GM18508 (cell line): ENCODE data around the gene AGFG1.

Experiments
- ATAC-seq: cut with Tn5 transposase; IDR thresholded peaks from one replicate; pipeline ENCODE4 v1.9.1; 2021; ENCODE audit warnings: moderate number of reproducible peaks; ENCODE audit not compliant: insufficient read depth, unreplicated experiment

Gene AGFG1

GRCh38 chr2:227461811-227462461 lies 10.0 kb upstream of the AGFG1 start:
- ATAC-seq = peak; percentile 1

GRCh38 chr2:227462462-227462951 lies 9.4 kb upstream of the AGFG1 start:
- ATAC-seq = peak; percentile 55

- ATAC-seq = peak; percentile 1
Measured at GRCh38 chr2:227462972-227463931, 8.7 kb upstream of the AGFG1 start.

DNA sequence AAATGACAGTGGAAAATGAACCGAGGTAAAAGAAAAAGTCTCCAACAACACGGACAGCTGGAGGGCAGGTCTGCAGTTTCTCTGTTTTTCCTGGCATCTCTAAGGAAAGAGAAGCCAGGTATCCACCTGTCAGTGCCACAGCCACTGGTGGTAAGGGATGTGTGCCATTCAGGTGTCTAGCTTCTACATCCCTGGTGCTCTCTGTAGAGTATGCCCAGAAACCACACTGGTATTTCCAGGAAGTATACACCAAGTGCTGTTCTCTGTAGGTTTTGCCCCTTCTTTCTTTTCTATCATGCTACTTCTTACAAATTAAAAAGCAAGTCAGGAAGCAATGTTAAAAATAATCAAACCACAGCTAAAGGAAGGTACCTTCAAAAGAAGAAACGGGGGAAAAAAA lies 7.6 kb upstream of the AGFG1 start:
- no peak for ATAC-seq

DNA sequence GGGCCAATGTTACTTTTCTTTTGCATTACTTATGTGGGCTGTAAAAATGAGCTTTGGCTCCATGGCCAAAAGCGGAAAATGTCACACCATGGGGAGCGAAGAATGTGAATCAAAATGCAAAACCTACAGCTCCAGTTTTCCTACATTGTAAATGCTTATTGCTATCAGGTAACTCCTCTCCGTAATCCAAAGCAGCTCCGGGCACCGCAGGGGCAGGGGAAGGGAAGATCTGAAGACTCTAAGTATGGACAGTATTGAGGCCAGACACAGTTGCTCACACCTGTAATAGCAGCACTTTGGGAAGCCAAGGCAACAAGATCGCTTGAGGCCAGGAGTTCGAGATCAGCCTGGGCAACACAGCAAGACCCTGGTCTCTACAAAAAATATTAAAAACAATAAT lies 7.1 kb upstream of the AGFG1 start:
- ATAC-seq = no peak

GRCh38 chr2:227466887-227467600 lies 4.9 kb upstream of the AGFG1 start:
- ATAC-seq = no peak

GRCh38 chr2:227471412-227471811 lies 544 bp upstream of the AGFG1 start:
- ATAC-seq = no peak

DNA sequence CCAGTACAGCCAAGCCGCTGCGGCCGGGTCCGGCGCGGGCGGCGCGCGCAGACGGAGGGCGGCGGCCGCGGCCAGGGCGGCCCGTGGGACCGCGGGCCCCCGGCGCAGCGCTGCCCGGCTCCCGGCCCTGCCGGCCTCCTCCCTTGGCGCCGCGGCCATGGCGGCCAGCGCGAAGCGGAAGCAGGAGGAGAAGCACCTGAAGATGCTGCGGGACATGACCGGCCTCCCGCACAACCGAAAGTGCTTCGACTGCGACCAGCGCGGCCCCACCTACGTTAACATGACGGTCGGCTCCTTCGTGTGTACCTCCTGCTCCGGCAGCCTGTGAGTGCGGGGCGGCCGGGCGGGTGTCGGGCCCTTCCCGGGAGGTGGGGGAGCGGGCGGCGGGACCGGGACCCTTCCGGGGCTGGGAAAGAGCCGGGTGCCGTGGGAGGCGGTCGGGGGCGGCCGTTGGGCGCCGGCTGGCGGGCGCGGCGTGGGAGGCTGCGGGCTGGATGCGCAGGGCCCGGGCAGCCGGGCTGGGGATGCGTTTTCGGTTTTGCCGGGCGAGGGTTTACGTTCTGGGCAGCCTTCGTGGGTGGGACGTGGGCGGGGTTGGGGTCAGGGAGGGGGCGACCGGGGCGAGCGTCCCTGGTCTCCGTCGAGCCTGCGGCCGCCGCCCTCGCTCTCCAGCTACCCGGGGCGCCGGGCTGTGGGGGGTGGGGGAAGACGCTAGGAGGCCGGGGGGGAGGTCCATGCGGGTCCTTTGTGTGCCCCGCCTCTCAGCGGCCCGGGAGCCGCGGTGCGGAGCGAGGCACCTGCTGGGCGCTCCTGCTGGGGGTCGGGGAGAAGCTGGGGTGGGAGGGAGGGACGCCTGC lies 537 bp downstream of the AGFG1 start:
- peak; percentile 30 for ATAC-seq

- ATAC-seq = no peak
Measured at GRCh38 chr2:227473122-227473461, 1.1 kb downstream of the AGFG1 start.

- ATAC-seq = no peak
Measured at GRCh38 chr2:227473806-227474205, 1.9 kb downstream of the AGFG1 start.

GRCh38 chr2:227474410-227474809 lies 2.5 kb downstream of the AGFG1 start:
- ATAC-seq = no peak

DNA sequence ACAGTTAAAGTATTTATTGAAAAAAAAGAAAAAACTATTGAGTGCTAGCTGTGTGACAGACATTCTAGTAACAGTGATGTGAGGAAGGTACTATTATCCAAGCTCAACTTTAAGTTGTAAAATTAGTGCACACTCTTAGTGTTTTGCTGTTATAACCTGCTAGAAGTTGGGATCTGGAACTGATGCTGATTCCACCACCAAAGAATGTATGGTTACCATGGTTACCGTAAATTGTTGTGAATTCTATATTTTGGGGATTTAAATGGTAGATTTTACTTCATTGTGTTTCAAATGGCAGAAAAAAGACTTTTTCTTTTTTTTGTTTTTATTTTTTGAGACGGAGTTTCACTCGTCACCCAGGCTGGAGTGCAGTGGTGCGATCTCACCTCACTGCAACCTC lies 5.3 kb downstream of the AGFG1 start:
- ATAC-seq = no peak

GRCh38 chr2:227479865-227480475 lies 8.0 kb downstream of the AGFG1 start:
- no peak for ATAC-seq

- peak; percentile 42 for ATAC-seq
Measured at GRCh38 chr2:227480528-227480927, 8.6 kb downstream of the AGFG1 start.

DNA sequence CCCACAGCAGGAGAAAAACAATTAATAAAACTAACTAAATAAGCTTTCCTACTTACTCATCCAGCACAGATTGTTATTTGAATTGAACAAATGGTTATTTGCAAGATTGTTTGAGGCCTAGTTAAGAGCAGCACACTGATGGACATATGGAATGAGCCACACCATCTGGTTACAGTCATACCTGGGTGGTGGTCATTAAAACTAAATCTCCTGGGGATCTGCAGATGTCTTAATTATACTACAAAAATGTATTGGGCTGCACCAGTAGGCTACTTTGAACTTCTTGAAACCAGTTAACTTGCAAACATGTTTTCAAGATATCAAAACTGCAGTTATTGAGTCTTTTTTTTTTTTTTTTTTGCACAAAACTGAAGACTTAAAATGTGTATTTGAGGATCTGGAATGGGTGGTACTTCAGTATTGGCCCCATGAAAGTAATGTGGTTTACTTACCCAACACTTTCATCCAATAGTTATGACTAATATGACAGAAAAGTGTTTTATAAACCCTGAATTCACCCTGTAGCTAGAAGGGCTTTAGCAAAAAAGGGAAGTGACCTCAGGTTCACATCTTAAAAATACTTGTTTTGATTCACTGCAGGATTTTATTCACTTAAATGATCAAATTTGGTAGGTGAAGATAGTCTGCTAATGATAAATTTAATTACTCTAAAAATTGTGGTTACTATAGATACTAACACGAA lies 10.8 kb downstream of the AGFG1 start:
- peak; percentile 83 for ATAC-seq

DNA sequence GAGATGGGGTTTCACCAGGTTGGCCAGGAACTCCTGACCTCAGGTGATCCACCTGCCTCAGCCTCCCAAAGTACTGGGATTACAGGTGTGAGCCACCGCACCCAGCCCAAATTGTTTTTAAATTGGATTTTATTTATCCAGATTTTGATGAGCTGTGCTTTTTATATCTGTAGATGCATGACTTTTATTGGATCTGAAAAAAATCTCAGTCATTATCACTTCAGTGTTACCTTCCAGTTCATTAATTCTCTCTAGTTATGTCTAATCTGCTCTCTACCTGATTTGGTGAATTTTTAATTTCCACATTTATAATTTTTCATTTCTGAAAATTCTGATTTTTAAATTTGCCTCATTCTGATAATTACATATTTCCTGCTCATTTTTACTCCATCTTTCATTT lies 13.5 kb downstream of the AGFG1 start:
- no peak for ATAC-seq

DNA sequence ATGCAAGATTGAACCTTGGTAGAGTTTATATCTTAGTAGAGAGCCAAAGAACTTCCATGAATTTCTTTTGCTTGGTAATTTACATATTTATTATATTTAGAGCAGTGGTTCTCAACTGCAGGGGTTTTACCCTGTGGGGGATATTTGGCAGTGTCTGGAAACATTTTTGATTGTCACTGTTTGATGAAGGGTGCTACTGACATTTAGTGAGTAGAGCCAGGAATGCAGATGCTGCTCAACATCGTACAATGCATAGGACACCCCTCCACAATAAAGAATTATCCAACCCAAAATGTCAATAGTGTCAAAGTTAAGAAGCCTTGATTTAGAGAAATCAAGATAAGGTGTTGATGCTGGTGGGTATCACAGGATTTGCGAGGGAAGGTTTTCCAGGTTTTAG lies 14.7 kb downstream of the AGFG1 start:
- ATAC-seq = no peak

GRCh38 chr2:227488045-227488444 lies 16.1 kb downstream of the AGFG1 start:
- no peak for ATAC-seq

GRCh38 chr2:227491386-227491785 lies 19.4 kb downstream of the AGFG1 start:
- no peak for ATAC-seq
